ENCODE measurements around the gene GHRL.

The GHRL gene

DNA sequence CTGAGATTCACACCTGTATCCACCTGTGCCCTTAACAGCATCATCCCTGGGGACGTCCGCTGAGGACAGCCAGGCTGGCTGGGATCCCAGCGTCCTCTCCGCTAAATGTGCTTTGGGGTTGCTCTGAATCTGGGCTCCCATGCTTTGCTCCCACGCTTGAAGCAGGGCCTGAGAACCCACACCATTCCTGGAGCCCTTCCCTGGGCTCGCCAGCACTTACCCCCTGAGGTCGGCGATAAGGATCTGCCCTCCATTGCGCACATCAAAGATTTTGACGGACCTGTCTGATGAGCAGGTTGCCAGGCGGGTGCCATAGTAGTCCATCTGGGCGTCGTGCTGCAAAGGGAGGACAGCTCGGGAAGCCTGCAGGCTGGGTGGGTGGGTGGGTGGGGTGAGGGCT, 22.4 kb upstream of the GHRL start:
- WGBS = 96% methylated on average over 11 of the region's 14 CpGs
- Histone ChIP-seq H3K9me3 (ENCODE audit: control insufficient read depth, low read length) (no peaks in the 10 kb centered on the region), H2BK15ac (ENCODE audit: low read depth, poor library complexity, severe bottlenecking) (no peak overlapping the region), H2BK12ac (ENCODE audit: low read length in 2 of 2) (no peak overlapping the region), H3K14ac (ENCODE audit: low read length in 2 of 2) (no peak overlapping the region), H3K4me2 (ENCODE audit: low read length, poor library complexity, severe bottlenecking) (no peak overlapping the region), H3K27me3 (ENCODE audit: control insufficient read depth in 1 of 2, insufficient read depth in 1 of 2, low read length in 2 of 2) (no peaks in the 10 kb centered on the region), H3K79me1 (replicated peaks; ENCODE audit: low read length, poor library complexity, severe bottlenecking) (peaks cover 36% of the 10 kb centered on the region), H3K27ac (ENCODE audit: low read length, poor library complexity, severe bottlenecking) (no peak overlapping the region), H3K36me3 (ENCODE audit: control insufficient read depth in 1 of 2, insufficient read depth in 2 of 2, low read depth in 1 of 2, low read length in 2 of 2) (peaks cover 66 to 90% of the 10 kb centered on the region in 2 experiments), H2AK5ac (ENCODE audit: low read length, severe bottlenecking) (no peak overlapping the region), H3K9ac (ENCODE audit: low read length) (no peak overlapping the region), H3K4me1 (ENCODE audit: control insufficient read depth, insufficient read depth, low read depth, low read length) (peaks cover 11% of the 10 kb centered on the region), H2BK120ac (ENCODE audit: low read depth, low read length) (no peak overlapping the region), H2BK5ac (ENCODE audit: low read depth, low read length, poor library complexity, severe bottlenecking) (no peak overlapping the region), H4K91ac (ENCODE audit: low read length) (no peak overlapping the region), H3K18ac (ENCODE audit: low read depth in 1 of 2, low read length in 2 of 2) (no peak overlapping the region), H4K8ac (ENCODE audit: low read length) (no peak overlapping the region), H3K4ac (ENCODE audit: low read depth in 1 of 2, low read length in 2 of 2) (no peak overlapping the region), H3K23ac (ENCODE audit: low read length in 2 of 2) (no peak overlapping the region), H2AFZ (ENCODE audit: low read depth, low read length) (no peak overlapping the region), H3K4me3 (ENCODE audit: insufficient read depth in 1 of 2, low read depth in 1 of 2, low read length in 2 of 2) (no peak overlapping the region)
- DNase-seq = no peak

DNA sequence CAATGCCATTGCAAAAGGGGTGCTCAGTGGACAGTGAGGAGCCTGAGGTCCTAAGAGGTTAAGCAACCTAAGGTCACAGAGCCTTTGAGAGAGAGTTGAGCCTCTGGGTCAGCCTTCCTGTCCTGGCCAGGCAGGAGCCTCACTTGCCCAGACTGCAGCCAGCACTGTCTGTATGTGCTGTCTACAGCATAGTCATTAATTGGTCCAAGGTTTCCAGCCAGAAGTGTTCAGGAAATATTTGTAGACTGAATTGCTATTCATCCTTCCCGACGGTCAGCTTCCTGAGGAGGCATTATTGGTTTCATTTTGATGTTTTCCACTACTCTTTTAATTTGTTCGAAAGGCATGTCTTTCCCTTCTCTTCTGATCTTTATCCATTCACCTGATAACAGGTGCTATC, 20.1 kb upstream of the GHRL start:
- Histone ChIP-seq H2BK5ac (ENCODE audit: low read depth, low read length, poor library complexity, severe bottlenecking) (no peak overlapping the region), H3K4me1 (ENCODE audit: control insufficient read depth, insufficient read depth, low read depth, low read length) (peaks cover 6% of the 10 kb centered on the region), H4K91ac (ENCODE audit: low read length) (no peak overlapping the region), H3K4me2 (ENCODE audit: low read length, poor library complexity, severe bottlenecking) (no peak overlapping the region), H3K23ac (ENCODE audit: low read length in 2 of 2) (no peak overlapping the region), H3K4me3 (ENCODE audit: insufficient read depth in 1 of 2, low read depth in 1 of 2, low read length in 2 of 2) (no peak overlapping the region), H4K8ac (ENCODE audit: low read length) (no peak overlapping the region), H3K18ac (ENCODE audit: low read depth in 1 of 2, low read length in 2 of 2) (no peak overlapping the region), H3K27ac (ENCODE audit: low read length, poor library complexity, severe bottlenecking) (no peak overlapping the region), H2AK5ac (ENCODE audit: low read length, severe bottlenecking) (no peak overlapping the region), H3K27me3 (ENCODE audit: control insufficient read depth in 1 of 2, insufficient read depth in 1 of 2, low read length in 2 of 2) (no peaks in the 10 kb centered on the region), H3K9ac (ENCODE audit: low read length) (no peak overlapping the region), H2BK120ac (ENCODE audit: low read depth, low read length) (no peak overlapping the region), H3K36me3 (ENCODE audit: control insufficient read depth in 1 of 2, insufficient read depth in 2 of 2, low read depth in 1 of 2, low read length in 2 of 2) (peaks cover 69 to 97% of the 10 kb centered on the region in 2 experiments), H3K79me1 (replicated peaks; ENCODE audit: low read length, poor library complexity, severe bottlenecking) (peaks cover 40% of the 10 kb centered on the region), H2BK12ac (ENCODE audit: low read length in 2 of 2) (no peak overlapping the region), H3K9me3 (ENCODE audit: control insufficient read depth, low read length) (no peaks in the 10 kb centered on the region), H2BK15ac (ENCODE audit: low read depth, poor library complexity, severe bottlenecking) (no peak overlapping the region), H2AFZ (ENCODE audit: low read depth, low read length) (no peak overlapping the region), H3K4ac (ENCODE audit: low read depth in 1 of 2, low read length in 2 of 2) (no peak overlapping the region), H3K14ac (ENCODE audit: low read length in 2 of 2) (no peak overlapping the region)
- no peak for DNase-seq
- 100% methylated on average over 3 of the region's 3 CpGs for WGBS

DNA sequence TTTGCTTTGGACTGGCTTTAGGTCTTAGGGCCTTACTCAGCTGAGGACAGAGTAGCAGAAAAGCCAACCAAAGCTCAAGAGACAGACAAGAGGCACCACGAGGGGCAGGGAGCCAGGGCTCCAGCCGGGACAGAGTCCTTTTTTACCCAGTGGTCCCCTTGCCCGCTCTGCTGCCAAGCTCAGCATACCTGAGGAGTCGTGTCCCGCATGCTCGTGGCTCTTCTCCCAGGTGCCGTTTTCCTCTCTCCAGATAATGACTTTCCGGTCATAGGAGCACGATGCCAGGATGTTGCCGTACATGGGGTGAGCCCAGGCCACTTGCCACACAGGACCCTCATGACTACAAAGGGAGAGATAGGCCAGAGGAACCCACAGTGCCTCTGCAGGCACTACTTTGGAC, 19.6 kb upstream of the GHRL start:
- Histone ChIP-seq H2AFZ (ENCODE audit: low read depth, low read length) (no peak overlapping the region), H3K4ac (ENCODE audit: low read depth in 1 of 2, low read length in 2 of 2) (no peak overlapping the region), H2BK15ac (ENCODE audit: low read depth, poor library complexity, severe bottlenecking) (no peak overlapping the region), H3K14ac (ENCODE audit: low read length in 2 of 2) (no peak overlapping the region), H2AK5ac (ENCODE audit: low read length, severe bottlenecking) (no peak overlapping the region), H3K23ac (ENCODE audit: low read length in 2 of 2) (no peak overlapping the region), H4K8ac (ENCODE audit: low read length) (no peak overlapping the region), H2BK120ac (ENCODE audit: low read depth, low read length) (no peak overlapping the region), H3K79me1 (replicated peaks; ENCODE audit: low read length, poor library complexity, severe bottlenecking) (peaks cover 36% of the 10 kb centered on the region), H2BK5ac (ENCODE audit: low read depth, low read length, poor library complexity, severe bottlenecking) (no peak overlapping the region), H3K36me3 (ENCODE audit: control insufficient read depth in 1 of 2, insufficient read depth in 2 of 2, low read depth in 1 of 2, low read length in 2 of 2) (peaks cover 68 to 97% of the 10 kb centered on the region in 2 experiments), H3K9ac (ENCODE audit: low read length) (no peak overlapping the region), H3K4me1 (ENCODE audit: control insufficient read depth, insufficient read depth, low read depth, low read length) (peaks cover 3% of the 10 kb centered on the region), H4K91ac (ENCODE audit: low read length) (no peak overlapping the region), H3K18ac (ENCODE audit: low read depth in 1 of 2, low read length in 2 of 2) (no peak overlapping the region), H3K4me2 (ENCODE audit: low read length, poor library complexity, severe bottlenecking) (no peak overlapping the region), H2BK12ac (ENCODE audit: low read length in 2 of 2) (no peak overlapping the region), H3K27me3 (ENCODE audit: control insufficient read depth in 1 of 2, insufficient read depth in 1 of 2, low read length in 2 of 2) (no peaks in the 10 kb centered on the region), H3K9me3 (ENCODE audit: control insufficient read depth, low read length) (no peaks in the 10 kb centered on the region), H3K27ac (ENCODE audit: low read length, poor library complexity, severe bottlenecking) (no peak overlapping the region), H3K4me3 (ENCODE audit: insufficient read depth in 1 of 2, low read depth in 1 of 2, low read length in 2 of 2) (no peak overlapping the region)
- DNase-seq = no peak
- WGBS = 95% methylated on average over 10 of the region's 10 CpGs

DNA sequence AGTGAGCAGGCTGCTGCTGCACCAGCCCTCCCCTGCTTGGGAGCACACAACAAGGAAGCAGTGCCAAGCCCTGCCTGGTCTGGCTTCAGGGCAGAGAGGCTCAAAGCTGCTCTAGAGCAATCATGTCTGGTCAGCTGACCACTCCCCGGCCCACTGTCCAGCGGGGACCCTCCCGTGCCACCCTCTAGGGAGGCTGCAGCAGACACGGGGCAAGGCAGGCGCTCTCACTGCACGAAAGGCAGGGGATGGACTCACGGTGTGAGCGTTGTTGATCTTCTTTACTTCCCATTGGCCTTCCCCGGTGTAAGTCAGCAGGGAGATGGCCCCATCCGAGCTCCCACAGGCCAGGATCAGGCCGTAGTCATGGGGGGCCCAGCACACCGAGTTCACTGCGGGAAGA, 19.0 kb upstream of the GHRL start:
- H3K4me2 ChIP-seq (ENCODE audit: low read length, poor library complexity, severe bottlenecking) = no peak overlapping the region
- no peak overlapping the region for H2BK120ac ChIP-seq (ENCODE audit: low read depth, low read length)
- no peak overlapping the region for H3K14ac ChIP-seq (ENCODE audit: low read length in 2 of 2)
- no peak overlapping the region for H3K27ac ChIP-seq (ENCODE audit: low read length, poor library complexity, severe bottlenecking)
- DNase-seq = no peak
- WGBS = 92% methylated on average over 12 of the region's 13 CpGs
- H2AFZ ChIP-seq (ENCODE audit: low read depth, low read length) = no peak overlapping the region
- no peak overlapping the region for H2BK5ac ChIP-seq (ENCODE audit: low read depth, low read length, poor library complexity, severe bottlenecking)
- no peak overlapping the region for H2BK12ac ChIP-seq (ENCODE audit: low read length in 2 of 2)
- no peak overlapping the region for H3K23ac ChIP-seq (ENCODE audit: low read length in 2 of 2)
- no peak overlapping the region for H2AK5ac ChIP-seq (ENCODE audit: low read length, severe bottlenecking)
- H4K8ac ChIP-seq (ENCODE audit: low read length) = no peak overlapping the region
- H3K27me3 ChIP-seq (ENCODE audit: control insufficient read depth in 1 of 2, insufficient read depth in 1 of 2, low read length in 2 of 2) = no peaks in the 10 kb centered on the region
- H4K91ac ChIP-seq (ENCODE audit: low read length) = peak overlapping the region; percentile 11
- H3K4me3 ChIP-seq (ENCODE audit: insufficient read depth in 1 of 2, low read depth in 1 of 2, low read length in 2 of 2) = no peak overlapping the region
- H3K36me3 ChIP-seq (ENCODE audit: control insufficient read depth in 1 of 2, insufficient read depth in 2 of 2, low read depth in 1 of 2, low read length in 2 of 2) = peaks cover 70 to 97% of the 10 kb centered on the region in 2 experiments
- H2BK15ac ChIP-seq (ENCODE audit: low read depth, poor library complexity, severe bottlenecking) = no peak overlapping the region
- H3K9me3 ChIP-seq (ENCODE audit: control insufficient read depth, low read length) = no peaks in the 10 kb centered on the region
- H3K4me1 ChIP-seq (ENCODE audit: control insufficient read depth, insufficient read depth, low read depth, low read length) = peaks cover 3% of the 10 kb centered on the region
- H3K79me1 ChIP-seq (replicated peaks; ENCODE audit: low read length, poor library complexity, severe bottlenecking) = peaks cover 31% of the 10 kb centered on the region
- H3K9ac ChIP-seq (ENCODE audit: low read length) = no peak overlapping the region
- H3K4ac ChIP-seq (ENCODE audit: low read depth in 1 of 2, low read length in 2 of 2) = no peak overlapping the region
- H3K18ac ChIP-seq (ENCODE audit: low read depth in 1 of 2, low read length in 2 of 2) = no peak overlapping the region
